B cell (primary cell): ENCODE measurements around the gene HNRNPLL.

Source experiments
- EZH2 ChIP-seq: IDR thresholded peaks from 2 replicates; pipeline ENCODE4 v1.6.1; 2012; ENCODE audit warnings: borderline replicate concordance, low read depth, mild to moderate bottlenecking, moderate library complexity, low read length; ENCODE audit not compliant: insufficient read depth, poor library complexity, severe bottlenecking
- TF ChIP-seq, protein P1 (sequence below): fragments of 200-600 bp; IDR thresholded peaks from one replicate; pipeline ENCODE4 v1.8.0; 2022; ENCODE audit warnings: antibody characterized with exemption, mild to moderate bottlenecking

GRCh38 chr2:38539086-38539485, 63.6 kb downstream of the HNRNPLL start:
- TF ChIP-seq, protein P1, sequence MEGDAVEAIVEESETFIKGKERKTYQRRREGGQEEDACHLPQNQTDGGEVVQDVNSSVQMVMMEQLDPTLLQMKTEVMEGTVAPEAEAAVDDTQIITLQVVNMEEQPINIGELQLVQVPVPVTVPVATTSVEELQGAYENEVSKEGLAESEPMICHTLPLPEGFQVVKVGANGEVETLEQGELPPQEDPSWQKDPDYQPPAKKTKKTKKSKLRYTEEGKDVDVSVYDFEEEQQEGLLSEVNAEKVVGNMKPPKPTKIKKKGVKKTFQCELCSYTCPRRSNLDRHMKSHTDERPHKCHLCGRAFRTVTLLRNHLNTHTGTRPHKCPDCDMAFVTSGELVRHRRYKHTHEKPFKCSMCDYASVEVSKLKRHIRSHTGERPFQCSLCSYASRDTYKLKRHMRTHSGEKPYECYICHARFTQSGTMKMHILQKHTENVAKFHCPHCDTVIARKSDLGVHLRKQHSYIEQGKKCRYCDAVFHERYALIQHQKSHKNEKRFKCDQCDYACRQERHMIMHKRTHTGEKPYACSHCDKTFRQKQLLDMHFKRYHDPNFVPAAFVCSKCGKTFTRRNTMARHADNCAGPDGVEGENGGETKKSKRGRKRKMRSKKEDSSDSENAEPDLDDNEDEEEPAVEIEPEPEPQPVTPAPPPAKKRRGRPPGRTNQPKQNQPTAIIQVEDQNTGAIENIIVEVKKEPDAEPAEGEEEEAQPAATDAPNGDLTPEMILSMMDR, result no peak
- TF ChIP-seq EZH2, result no peak
